ENCODE data around the gene NEK6. TPM values are rescaled to one million over a fixed set of nuclear protein-coding genes. Genes with fewer than 3 reads are reported as not detected.

NEK6 gene
- total and polyA plus RNA-seq, 2 experiments from 2014 or later: 33.5 to 44.7 TPM

- no peak for TF ChIP-seq EZH2phosphoT487 (IDR thresholded peaks at IDR 0.05; ENCODE audit: low read depth, severe bottlenecking, unreplicated experiment)
- TF ChIP-seq, protein P1, sequence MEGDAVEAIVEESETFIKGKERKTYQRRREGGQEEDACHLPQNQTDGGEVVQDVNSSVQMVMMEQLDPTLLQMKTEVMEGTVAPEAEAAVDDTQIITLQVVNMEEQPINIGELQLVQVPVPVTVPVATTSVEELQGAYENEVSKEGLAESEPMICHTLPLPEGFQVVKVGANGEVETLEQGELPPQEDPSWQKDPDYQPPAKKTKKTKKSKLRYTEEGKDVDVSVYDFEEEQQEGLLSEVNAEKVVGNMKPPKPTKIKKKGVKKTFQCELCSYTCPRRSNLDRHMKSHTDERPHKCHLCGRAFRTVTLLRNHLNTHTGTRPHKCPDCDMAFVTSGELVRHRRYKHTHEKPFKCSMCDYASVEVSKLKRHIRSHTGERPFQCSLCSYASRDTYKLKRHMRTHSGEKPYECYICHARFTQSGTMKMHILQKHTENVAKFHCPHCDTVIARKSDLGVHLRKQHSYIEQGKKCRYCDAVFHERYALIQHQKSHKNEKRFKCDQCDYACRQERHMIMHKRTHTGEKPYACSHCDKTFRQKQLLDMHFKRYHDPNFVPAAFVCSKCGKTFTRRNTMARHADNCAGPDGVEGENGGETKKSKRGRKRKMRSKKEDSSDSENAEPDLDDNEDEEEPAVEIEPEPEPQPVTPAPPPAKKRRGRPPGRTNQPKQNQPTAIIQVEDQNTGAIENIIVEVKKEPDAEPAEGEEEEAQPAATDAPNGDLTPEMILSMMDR (IDR thresholded peaks at IDR 0.05; ENCODE audit: poor library complexity): no peak
- Histone ChIP-seq H3K9me2 (replicated peaks; ENCODE audit: insufficient read depth) (no peaks in the 10 kb centered on the region), H3K79me2 (no peaks in the 10 kb centered on the region), H4K20me1 (ENCODE audit: insufficient read depth, poor library complexity, severe bottlenecking) (no peaks in the 10 kb centered on the region), H3K4me1 (ENCODE audit: insufficient read depth) (peaks cover 6% of the 10 kb centered on the region), H2AFZ (no peak overlapping the region), H3K27ac (no peak overlapping the region), H3K4me3 (no peak overlapping the region), H3K4me2 (no peak overlapping the region), H3K36me3 (replicated peaks; ENCODE audit: insufficient read depth, low read depth) (no peaks in the 10 kb centered on the region), H3K9me3 (ENCODE audit: low read depth) (no peaks in the 10 kb centered on the region), H3K27me3 (no peaks in the 10 kb centered on the region)
- WGBS (ENCODE audit: low lambda C conversion rate, missing lambda C conversion rate): 100% methylated on average over 2 of the region's 2 CpGs
- DNase-seq (ENCODE audit: low spot score): no peak
Observed at GRCh38 chr9:124228516-124228915, 29.2 kb upstream of the NEK6 start.

DNA sequence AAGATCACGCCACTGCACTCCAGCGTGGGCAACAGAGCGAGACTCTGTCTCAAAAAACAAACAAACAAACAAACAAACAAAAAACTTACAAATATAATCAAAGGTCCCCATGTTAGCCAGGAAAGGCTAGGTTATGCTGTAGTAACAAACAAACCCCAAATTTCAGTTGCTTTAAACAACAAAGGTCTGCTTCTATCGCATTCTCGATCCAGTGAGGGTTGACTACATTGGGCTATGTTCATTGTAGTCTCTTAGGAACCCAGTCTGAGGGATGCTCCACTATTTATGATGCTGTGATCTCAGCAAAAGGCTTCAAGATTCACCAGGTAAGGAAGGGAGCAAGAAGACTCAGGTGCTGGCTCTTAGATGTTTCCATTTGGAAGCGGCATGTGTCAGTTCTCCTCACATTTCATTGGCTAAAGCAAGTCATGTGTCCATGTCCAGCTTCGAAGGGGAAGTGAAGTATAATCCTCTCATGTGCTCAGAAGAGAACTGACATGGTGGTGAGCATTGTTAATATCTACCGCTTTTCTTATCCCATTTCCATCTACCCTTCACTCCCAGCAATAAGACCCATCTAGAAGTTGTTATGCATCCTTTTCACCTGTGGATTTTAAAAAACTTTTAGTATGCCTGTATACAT, 26.5 kb upstream of the NEK6 start:
- Histone ChIP-seq H3K4me3 (no peak overlapping the region), H3K27ac (no peak overlapping the region), H2AFZ (no peak overlapping the region), H3K9me2 (replicated peaks; ENCODE audit: insufficient read depth) (no peaks in the 10 kb centered on the region), H3K36me3 (replicated peaks; ENCODE audit: insufficient read depth, low read depth) (no peaks in the 10 kb centered on the region), H3K4me1 (ENCODE audit: insufficient read depth) (no peaks in the 10 kb centered on the region), H3K9me3 (ENCODE audit: low read depth) (no peaks in the 10 kb centered on the region), H3K79me2 (no peaks in the 10 kb centered on the region), H3K4me2 (no peak overlapping the region), H4K20me1 (ENCODE audit: insufficient read depth, poor library complexity, severe bottlenecking) (no peaks in the 10 kb centered on the region), H3K27me3 (no peaks in the 10 kb centered on the region)
- TF ChIP-seq EZH2 (IDR thresholded peaks at IDR 0.05; ENCODE audit: borderline replicate concordance): no peak
- TF ChIP-seq, protein P1 (IDR thresholded peaks at IDR 0.05; ENCODE audit: poor library complexity): no peak
- no peak for TF ChIP-seq EZH2phosphoT487 (IDR thresholded peaks at IDR 0.05; ENCODE audit: low read depth, severe bottlenecking, unreplicated experiment)
- WGBS (ENCODE audit: low lambda C conversion rate, missing lambda C conversion rate): 91% methylated on average over 8 of the region's 8 CpGs
- no peak for DNase-seq (ENCODE audit: low spot score)

GRCh38 chr9:124238546-124239140, 19.1 kb upstream of the NEK6 start:
- no peaks in the 10 kb centered on the region for H3K9me3 ChIP-seq (ENCODE audit: low read depth)
- H3K4me3 ChIP-seq: no peak overlapping the region

More at GRCh38 chr9:124238546-124239140, 19.1 kb upstream of the NEK6 start:
- TF ChIP-seq EZH2 (IDR thresholded peaks at IDR 0.05; ENCODE audit: borderline replicate concordance) (no peak), EZH2phosphoT487 (IDR thresholded peaks at IDR 0.05; ENCODE audit: low read depth, severe bottlenecking, unreplicated experiment) (no peak)
- TF ChIP-seq, protein P1 (IDR thresholded peaks at IDR 0.05; ENCODE audit: poor library complexity): no peak
- no peak overlapping the region for H2AFZ ChIP-seq
- no peaks in the 10 kb centered on the region for H4K20me1 ChIP-seq (ENCODE audit: insufficient read depth, poor library complexity, severe bottlenecking)
- H3K4me2 ChIP-seq: no peak overlapping the region
- no peak for DNase-seq (ENCODE audit: low spot score)
- H3K27ac ChIP-seq: no peak overlapping the region
- H3K79me2 ChIP-seq: no peaks in the 10 kb centered on the region
- H3K9me2 ChIP-seq (replicated peaks; ENCODE audit: insufficient read depth): no peaks in the 10 kb centered on the region
- 85% methylated on average over 5 of the region's 5 CpGs for WGBS (ENCODE audit: low lambda C conversion rate, missing lambda C conversion rate)
- H3K27me3 ChIP-seq: no peaks in the 10 kb centered on the region
- H3K4me1 ChIP-seq (ENCODE audit: insufficient read depth): no peaks in the 10 kb centered on the region
- H3K36me3 ChIP-seq (replicated peaks; ENCODE audit: insufficient read depth, low read depth): no peaks in the 10 kb centered on the region

Measured in hepatocyte (in vitro differentiated cells).